Nephron progenitor cell (in vitro differentiated cells): ENCODE results near the gene PRKG1.

Experiments used
- DNase-seq: peaks from one replicate; pipeline ENCODE4 v3.0.0; 2021
- H3K27ac Mint-ChIP-seq: 2 replicates; pipeline ENCODE4 v1.8.0; 2021; ENCODE audit warnings: mild to moderate bottlenecking, moderate library complexity, mixed read lengths
- H3K27me3 Mint-ChIP-seq: 2 replicates; pipeline ENCODE4 v1.8.0; 2021; ENCODE audit warnings: mild to moderate bottlenecking, low read depth, mixed read lengths; ENCODE audit not compliant: poor library complexity
- H3K36me3 Mint-ChIP-seq: 2 replicates; pipeline ENCODE4 v1.8.0; 2021; ENCODE audit warnings: low read depth, mixed read lengths
- H3K4me1 Mint-ChIP-seq: 2 replicates; pipeline ENCODE4 v1.8.0; 2021; ENCODE audit warnings: mixed read lengths
- H3K4me3 Mint-ChIP-seq: 2 replicates; pipeline ENCODE4 v1.8.0; 2021; ENCODE audit warnings: mild to moderate bottlenecking, moderate library complexity, mixed read lengths
- H3K9me3 Mint-ChIP-seq: 2 replicates; pipeline ENCODE4 v1.8.0; 2021; ENCODE audit warnings: mild to moderate bottlenecking, moderate library complexity, mixed read lengths
- CTCF ChIP-seq: fragments of 200-600 bp; sonication (generic); IDR thresholded peaks from 2 replicates; pipeline ENCODE4 v1.5.0; 2021; ENCODE audit warnings: antibody characterized with exemption

Gene PRKG1

GRCh38 chr10:52213321-52213752 is 1139.0 kb downstream of the PRKG1 start:
- Mint-ChIP-seq H3K4me3 (no peak overlapping the region), H3K9me3 (no peaks in the 10 kb centered on the region), H3K27me3 (no peaks in the 10 kb centered on the region), H3K36me3 (no peaks in the 10 kb centered on the region), H3K27ac (peak overlapping the region; percentile 93), H3K4me1 (peaks cover 82% of the 10 kb centered on the region)
- no peak for TF ChIP-seq CTCF
- no peak for DNase-seq

- no peaks in the 10 kb centered on the region for H3K36me3 Mint-ChIP-seq
- no peaks in the 10 kb centered on the region for H3K27me3 Mint-ChIP-seq
- peak overlapping the region; percentile 99 for H3K27ac Mint-ChIP-seq
- peak; percentile 85 for TF ChIP-seq CTCF
- H3K4me3 Mint-ChIP-seq: no peak overlapping the region
- H3K4me1 Mint-ChIP-seq: peaks cover 73% of the 10 kb centered on the region
- peak; percentile 48 for DNase-seq
- no peaks in the 10 kb centered on the region for H3K9me3 Mint-ChIP-seq
These were observed 1141.6 kb downstream of the PRKG1 start for GRCh38 chr10:52215745-52216361.

GRCh38 chr10:52216852-52217251 is 1142.6 kb downstream of the PRKG1 start:
- no peaks in the 10 kb centered on the region for H3K36me3 Mint-ChIP-seq
- no peaks in the 10 kb centered on the region for H3K9me3 Mint-ChIP-seq
- peaks cover 68% of the 10 kb centered on the region for H3K4me1 Mint-ChIP-seq
- DNase-seq: peak; percentile 46
- H3K4me3 Mint-ChIP-seq: no peak overlapping the region
- H3K27me3 Mint-ChIP-seq: no peaks in the 10 kb centered on the region
- no peak for TF ChIP-seq CTCF
- H3K27ac Mint-ChIP-seq: peak overlapping the region; percentile 99

- Mint-ChIP-seq H3K27me3 (no peaks in the 10 kb centered on the region), H3K9me3 (no peaks in the 10 kb centered on the region), H3K36me3 (no peaks in the 10 kb centered on the region), H3K4me3 (no peak overlapping the region), H3K27ac (peak overlapping the region; percentile 99), H3K4me1 (peaks cover 68% of the 10 kb centered on the region)
- no peak for TF ChIP-seq CTCF
- no peak for DNase-seq
These were observed 1143.2 kb downstream of the PRKG1 start for GRCh38 chr10:52217531-52217930.

GRCh38 chr10:52220947-52221346 is 1146.7 kb downstream of the PRKG1 start:
- no peak for TF ChIP-seq CTCF
- DNase-seq: no peak
- Mint-ChIP-seq H3K4me3 (no peak overlapping the region), H3K36me3 (peaks cover 28% of the 10 kb centered on the region), H3K9me3 (peaks cover 28% of the 10 kb centered on the region), H3K27me3 (no peaks in the 10 kb centered on the region), H3K27ac (no peak overlapping the region), H3K4me1 (peaks cover 54% of the 10 kb centered on the region)

- no peak overlapping the region for H3K4me3 Mint-ChIP-seq
- peaks cover 44% of the 10 kb centered on the region for H3K4me1 Mint-ChIP-seq
- no peak for TF ChIP-seq CTCF
- no peak for DNase-seq
- H3K36me3 Mint-ChIP-seq: peaks cover 30% of the 10 kb centered on the region
- H3K9me3 Mint-ChIP-seq: peaks cover 29% of the 10 kb centered on the region
- no peaks in the 10 kb centered on the region for H3K27me3 Mint-ChIP-seq
- H3K27ac Mint-ChIP-seq: peak overlapping the region; percentile 33
These were observed 1147.6 kb downstream of the PRKG1 start for GRCh38 chr10:52221923-52222322.
